Measurements from ENCODE around the gene DLEC1. TPM values are rescaled to one million over a fixed set of nuclear protein-coding genes. Genes with fewer than 3 reads are reported as not detected.

The DLEC1 gene, protein sequence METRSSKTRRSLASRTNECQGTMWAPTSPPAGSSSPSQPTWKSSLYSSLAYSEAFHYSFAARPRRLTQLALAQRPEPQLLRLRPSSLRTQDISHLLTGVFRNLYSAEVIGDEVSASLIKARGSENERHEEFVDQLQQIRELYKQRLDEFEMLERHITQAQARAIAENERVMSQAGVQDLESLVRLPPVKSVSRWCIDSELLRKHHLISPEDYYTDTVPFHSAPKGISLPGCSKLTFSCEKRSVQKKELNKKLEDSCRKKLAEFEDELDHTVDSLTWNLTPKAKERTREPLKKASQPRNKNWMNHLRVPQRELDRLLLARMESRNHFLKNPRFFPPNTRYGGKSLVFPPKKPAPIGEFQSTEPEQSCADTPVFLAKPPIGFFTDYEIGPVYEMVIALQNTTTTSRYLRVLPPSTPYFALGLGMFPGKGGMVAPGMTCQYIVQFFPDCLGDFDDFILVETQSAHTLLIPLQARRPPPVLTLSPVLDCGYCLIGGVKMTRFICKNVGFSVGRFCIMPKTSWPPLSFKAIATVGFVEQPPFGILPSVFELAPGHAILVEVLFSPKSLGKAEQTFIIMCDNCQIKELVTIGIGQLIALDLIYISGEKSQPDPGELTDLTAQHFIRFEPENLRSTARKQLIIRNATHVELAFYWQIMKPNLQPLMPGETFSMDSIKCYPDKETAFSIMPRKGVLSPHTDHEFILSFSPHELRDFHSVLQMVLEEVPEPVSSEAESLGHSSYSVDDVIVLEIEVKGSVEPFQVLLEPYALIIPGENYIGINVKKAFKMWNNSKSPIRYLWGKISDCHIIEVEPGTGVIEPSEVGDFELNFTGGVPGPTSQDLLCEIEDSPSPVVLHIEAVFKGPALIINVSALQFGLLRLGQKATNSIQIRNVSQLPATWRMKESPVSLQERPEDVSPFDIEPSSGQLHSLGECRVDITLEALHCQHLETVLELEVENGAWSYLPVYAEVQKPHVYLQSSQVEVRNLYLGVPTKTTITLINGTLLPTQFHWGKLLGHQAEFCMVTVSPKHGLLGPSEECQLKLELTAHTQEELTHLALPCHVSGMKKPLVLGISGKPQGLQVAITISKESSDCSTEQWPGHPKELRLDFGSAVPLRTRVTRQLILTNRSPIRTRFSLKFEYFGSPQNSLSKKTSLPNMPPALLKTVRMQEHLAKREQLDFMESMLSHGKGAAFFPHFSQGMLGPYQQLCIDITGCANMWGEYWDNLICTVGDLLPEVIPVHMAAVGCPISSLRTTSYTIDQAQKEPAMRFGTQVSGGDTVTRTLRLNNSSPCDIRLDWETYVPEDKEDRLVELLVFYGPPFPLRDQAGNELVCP (N-terminal part only)
- total RNA-seq: 0.13 TPM in 1 of 2 replicates, not detected in the other

DNA sequence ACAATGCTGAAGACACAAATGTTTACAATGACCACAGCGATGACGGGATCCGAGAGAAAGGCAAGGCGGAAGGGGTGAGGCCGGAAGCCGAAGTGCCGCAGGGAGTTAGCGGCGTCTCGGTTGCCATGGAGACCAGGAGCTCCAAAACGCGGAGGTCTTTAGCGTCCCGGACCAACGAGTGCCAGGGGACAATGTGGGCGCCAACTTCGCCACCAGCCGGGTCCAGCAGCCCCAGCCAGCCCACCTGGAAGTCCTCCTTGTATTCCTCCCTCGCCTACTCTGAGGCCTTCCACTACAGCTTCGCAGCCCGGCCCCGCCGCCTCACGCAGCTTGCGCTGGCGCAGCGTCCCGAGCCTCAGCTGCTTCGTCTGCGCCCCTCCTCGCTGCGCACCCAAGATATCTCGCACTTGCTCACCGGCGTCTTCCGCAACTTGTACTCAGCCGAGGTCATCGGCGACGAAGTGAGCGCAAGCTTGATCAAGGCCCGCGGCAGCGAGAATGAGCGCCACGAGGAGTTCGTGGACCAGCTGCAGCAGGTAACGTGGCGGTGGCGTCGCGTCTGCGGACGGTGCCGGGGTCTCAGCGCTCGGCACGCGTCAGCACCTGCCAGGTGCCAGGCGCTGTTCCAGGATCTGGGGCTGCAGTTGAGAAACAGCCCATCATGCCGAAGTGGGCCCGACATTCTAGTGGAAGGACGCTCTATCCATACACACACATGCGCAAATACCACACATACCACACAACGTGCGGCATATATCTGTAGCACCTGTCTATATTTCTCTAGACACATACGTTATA is at the start of gene DLEC1:
Gene DLEC1 (plus strand): TSS at position 108 of the 798 bp plus-strand sequence. CDS start 18 bp downstream, at position 126.

DNA sequence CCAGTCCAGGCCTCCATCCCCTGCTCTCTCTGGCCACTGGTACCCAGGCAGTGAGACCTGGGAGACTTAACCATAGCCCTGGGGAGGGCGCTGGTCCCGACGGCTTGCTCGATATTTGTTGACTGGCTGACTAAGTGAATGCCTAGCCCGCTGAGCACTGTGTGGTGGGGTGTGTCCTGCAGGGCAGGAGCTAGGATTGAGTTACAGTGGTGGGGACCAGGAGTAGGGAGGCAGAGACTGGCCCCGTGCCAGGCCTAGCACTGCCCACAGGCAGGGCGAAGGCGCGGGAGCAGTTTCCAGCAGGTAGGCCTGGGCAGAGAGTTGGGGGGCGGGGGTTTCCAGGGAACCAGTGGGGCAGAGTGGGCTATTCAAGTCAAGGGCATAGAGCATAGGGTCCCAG is 48.5 kb upstream of the DLEC1 start, which contains the start of gene VILL:
Gene VILL (plus strand): TSS at position 260 of the 400 bp plus-strand sequence. CDS start 2,887 bp downstream, outside the sequence.

DNA sequence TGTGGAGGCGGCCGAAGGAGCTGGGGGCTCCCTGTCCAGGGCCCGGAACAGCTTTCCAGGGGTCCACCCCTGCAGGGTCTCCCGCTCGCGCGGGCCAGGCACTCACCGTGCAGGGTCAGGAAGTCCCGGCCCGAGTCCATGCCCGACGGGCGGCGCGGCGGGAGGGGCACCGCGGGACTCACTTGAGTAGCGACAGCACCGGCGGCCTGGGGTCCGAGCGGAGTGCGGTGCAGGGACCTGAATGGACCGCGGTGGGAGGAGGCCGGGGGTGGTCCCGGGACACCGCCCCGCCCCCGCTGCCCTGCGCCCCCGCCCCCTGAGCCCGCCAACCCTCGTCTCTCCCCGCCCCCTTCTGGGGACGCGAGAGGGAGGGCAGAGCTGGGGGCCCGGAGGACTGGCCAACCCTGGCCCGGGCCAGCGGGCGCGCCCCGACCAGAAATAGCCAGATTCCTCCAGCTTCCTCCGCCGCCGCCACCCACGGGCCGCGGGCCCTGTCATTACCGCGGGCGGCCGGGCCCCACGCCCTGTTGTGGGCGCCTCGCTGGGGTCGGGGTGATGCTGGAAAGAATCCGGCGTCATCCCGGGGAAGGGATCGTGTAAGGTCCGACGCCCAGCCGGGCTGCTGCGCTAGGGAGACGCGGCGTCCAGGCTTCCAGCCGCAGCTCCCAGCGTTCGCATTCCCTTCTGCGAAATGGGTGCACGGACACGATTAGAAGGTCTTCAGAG is 9.4 kb upstream of the DLEC1 start, which contains the start of gene PLCD1:
Gene PLCD1 (minus strand): TSS at position 243 of the 726 bp plus-strand sequence. CDS start 103 bp downstream, at position 140.

DNA sequence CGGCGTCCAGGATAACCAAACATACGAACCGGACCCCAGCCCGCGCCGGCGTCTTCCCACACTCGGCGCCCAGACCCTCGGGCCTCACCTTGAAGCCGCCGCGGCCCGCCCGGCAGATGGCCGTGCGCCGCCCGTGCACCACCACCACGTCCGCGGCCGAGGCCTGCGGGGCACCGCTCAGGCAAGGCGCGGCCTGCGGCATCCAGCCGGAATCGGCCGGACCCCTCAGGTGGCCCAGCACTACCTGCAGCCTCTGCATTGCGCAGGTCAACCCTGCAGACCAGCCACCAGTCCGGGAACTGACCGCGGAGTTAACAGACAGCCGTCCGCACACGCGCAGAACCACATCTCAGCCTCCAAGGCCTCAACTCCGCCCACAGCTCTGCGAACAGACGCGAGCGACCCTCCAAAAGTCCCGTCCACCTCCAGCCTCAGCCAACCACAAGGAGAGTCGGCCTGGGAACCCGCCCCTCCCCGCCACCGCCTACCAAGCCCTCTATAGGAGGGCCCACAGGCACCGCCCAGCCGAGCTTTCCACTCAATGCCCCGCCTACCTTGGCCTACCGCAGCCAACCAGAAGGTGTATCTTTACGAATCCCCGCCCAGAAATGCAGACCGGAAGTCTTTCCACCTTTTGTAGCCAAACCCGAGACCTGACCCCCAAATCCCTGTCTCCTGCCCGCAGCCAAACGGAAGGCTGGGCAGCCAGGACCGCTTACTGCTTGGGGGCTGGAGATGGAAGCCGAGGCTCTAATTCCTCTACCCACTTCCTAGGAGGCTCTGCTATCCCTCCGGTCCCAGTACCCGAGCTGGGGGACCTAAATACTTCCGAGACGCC is 98.0 kb downstream of the DLEC1 start, which contains the start of gene ACAA1:
Gene ACAA1 (minus strand): TSS at position 351 of the 838 bp plus-strand sequence. CDS start 92 bp downstream, at position 259.

DNA sequence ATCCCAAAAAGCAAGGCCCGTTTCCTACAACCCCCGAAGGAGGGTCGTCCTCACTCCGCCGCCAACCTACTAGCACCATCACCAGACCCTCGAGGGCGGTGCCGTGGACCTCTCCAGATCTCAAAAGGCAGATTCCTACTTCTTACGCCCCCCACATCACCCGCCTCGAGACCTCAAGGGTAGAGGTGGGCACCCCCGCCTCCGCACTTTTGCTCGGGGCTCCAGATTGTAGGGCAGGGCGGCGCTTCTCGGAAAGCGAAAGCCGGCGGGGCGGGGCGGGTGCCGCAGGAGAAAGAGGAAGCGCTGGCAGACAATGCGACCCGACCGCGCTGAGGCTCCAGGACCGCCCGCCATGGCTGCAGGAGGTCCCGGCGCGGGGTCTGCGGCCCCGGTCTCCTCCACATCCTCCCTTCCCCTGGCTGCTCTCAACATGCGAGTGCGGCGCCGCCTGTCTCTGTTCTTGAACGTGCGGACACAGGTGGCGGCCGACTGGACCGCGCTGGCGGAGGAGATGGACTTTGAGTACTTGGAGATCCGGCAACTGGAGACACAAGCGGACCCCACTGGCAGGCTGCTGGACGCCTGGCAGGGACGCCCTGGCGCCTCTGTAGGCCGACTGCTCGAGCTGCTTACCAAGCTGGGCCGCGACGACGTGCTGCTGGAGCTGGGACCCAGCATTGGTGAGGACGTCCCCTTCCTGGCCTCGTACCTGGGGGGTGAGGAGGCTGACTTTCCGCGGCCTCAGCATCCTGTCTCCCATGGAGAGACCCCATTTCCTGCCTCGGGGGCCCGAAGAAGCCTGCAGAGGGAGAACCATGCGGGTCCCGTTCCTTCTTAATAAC is 99.6 kb downstream of the DLEC1 start, which contains the start of gene MYD88:
Gene MYD88 (plus strand): TSS at position 313 of the 842 bp plus-strand sequence. CDS start 40 bp downstream, at position 353.

DNA sequence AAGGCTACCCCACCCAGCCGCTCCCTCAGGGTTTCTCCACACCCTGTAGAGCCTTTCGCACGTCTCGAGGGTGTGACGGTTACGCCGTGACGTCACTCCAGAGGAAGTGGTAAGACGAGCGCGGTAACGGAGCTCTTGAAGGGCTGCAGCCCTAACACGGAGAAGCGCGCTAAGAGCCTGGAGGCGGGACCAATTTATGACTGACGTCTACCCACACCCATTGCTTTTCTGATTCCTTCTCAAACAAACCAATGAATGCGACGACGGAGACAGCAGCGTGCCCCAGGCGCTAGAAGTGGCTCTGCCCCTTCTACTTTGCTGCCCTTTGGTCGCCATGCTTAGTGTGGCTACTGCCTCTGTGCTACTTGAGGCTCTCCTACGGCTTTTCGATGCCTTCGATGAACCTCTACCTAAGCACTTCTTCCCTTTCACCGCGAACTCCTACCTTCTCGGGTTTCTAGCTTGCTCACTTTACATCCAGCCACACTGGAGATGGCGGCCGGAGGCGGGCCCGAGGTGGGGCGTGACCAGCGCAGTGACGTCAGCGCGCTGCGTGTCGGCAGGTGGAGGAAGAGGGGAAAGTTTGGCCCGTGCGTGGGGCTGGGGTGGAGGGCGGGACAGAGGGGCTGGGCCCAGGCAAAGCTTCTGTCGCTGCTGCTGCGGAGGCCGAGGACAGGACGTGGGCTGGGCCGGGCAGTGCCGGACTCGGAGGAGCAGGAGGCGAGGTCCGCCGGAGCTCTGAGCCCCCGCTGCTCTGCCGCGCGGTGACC is 126.1 kb downstream of the DLEC1 start, which contains the start of gene OXSR1:
Gene OXSR1 (plus strand): TSS at position 586 of the 770 bp plus-strand sequence. CDS start 340 bp downstream, outside the sequence.

Other genes starting within 250 kb of the DLEC1 start
- gene CTDSPL, start 177.3 kb upstream of the DLEC1 start, total RNA-seq: 20.2 and 20.4 TPM in 2 replicates
- 3.9 and 8.7 TPM in 2 replicates for gene VILL, start 48.4 kb upstream of the DLEC1 start, total RNA-seq
- 13.2 and 22.9 TPM in 2 replicates for gene PLCD1, start 9.6 kb upstream of the DLEC1 start, total RNA-seq
- 43.3 and 64.4 TPM in 2 replicates for gene ACAA1, start 97.9 kb downstream of the DLEC1 start, total RNA-seq
- gene MYD88, start 99.5 kb downstream of the DLEC1 start, total RNA-seq: 26.2 and 34.0 TPM in 2 replicates
- gene OXSR1, start 126.3 kb downstream of the DLEC1 start, total RNA-seq: 20.2 and 31.4 TPM in 2 replicates
- 0.13 and 0.16 TPM in 2 replicates for gene SLC22A13, start 226.6 kb downstream of the DLEC1 start, total RNA-seq
- gene SLC22A14, start 243.1 kb downstream of the DLEC1 start, total RNA-seq: 0.16 and 0.25 TPM in 2 replicates

Data from mesangial cell (primary cell).